PC-3 (cell line): ENCODE data around the gene TNFSF15. TPM values are rescaled to one million over a fixed set of nuclear protein-coding genes. Genes with fewer than 3 reads are reported as not detected.

Experiments used
- ATAC-seq: fragments of 200-7000 bp; cut with Tn5 transposase; 2 replicates; pipeline ENCODE4 v1.9.1; 2020; ENCODE audit warnings: mild to moderate bottlenecking, moderate library complexity
- BruUV-seq: library from RNA; stranded (reverse); fragments of 400-500 nt; replicated peaks from 2 replicates; lab custom pipeline; 2021; lab: Mats Ljungman, UMichigan
- CTCF ChIA-PET: fragments of 300-600 bp; sonication (Branson Sonifier 250); formaldehyde crosslinking; loops from one replicate; lab custom pipeline; 2022; ENCODE audit warnings: antibody characterized with exemption; lab: Charles Lee
- POLR2A ChIA-PET: fragments of 300-600 bp; sonication (Branson Sonifier 250); formaldehyde crosslinking; loops from one replicate; lab custom pipeline; 2022; ENCODE audit warnings: antibody characterized with exemption; ENCODE audit not compliant: unreplicated experiment; lab: Charles Lee
- DNase-seq: peaks from one replicate; pipeline ENCODE4 v3.0.0-alpha.2; 2015
- H2AFZ ChIP-seq: fragments of 300-600 bp; sonication (generic); 2 replicates; pipeline ENCODE4 v1.6.0; 2016; ENCODE audit warnings: antibody characterized with exemption, low read length
- H3F3A ChIP-seq: fragments of 300-600 bp; sonication (generic); one replicate; pipeline ENCODE4 v1.6.0; 2017; ENCODE audit warnings: antibody characterized with exemption, low read length, control low read depth, mild to moderate bottlenecking; ENCODE audit not compliant: unreplicated experiment
- H3K27ac ChIP-seq: fragments of 300-600 bp; sonication (generic); 2 replicates; pipeline ENCODE4 v1.5.1; 2016; ENCODE audit warnings: mild to moderate bottlenecking, low read length
- H3K27me3 ChIP-seq: fragments of 300-600 bp; sonication (generic); 2 replicates; pipeline ENCODE4 v1.6.1; 2016; ENCODE audit warnings: low read length, mixed read lengths
- H3K36me3 ChIP-seq: fragments of 300-600 bp; sonication (generic); 2 replicates; pipeline ENCODE4 v1.6.1; 2016; ENCODE audit warnings: low read depth, mixed run types, low read length, mixed read lengths
- H3K4me1 ChIP-seq: fragments of 300-600 bp; sonication (generic); 2 replicates; pipeline ENCODE4 v1.5.1; 2016; ENCODE audit warnings: low read length; ENCODE audit not compliant: insufficient read depth
- H3K4me2 ChIP-seq: fragments of 300-600 bp; sonication (generic); 2 replicates; pipeline ENCODE4 v1.6.0; 2016; ENCODE audit warnings: low read length
- H3K4me3 ChIP-seq: fragments of 300-600 bp; sonication (generic); 2 replicates; pipeline ENCODE4 v1.5.1; 2016; ENCODE audit warnings: mild to moderate bottlenecking, low read length, mixed read lengths
- H3K79me2 ChIP-seq: fragments of 300-600 bp; sonication (generic); 2 replicates; pipeline ENCODE4 v1.6.1; 2017; ENCODE audit warnings: low read length, mixed read lengths
- H3K9ac ChIP-seq: fragments of 300-600 bp; sonication (generic); 2 replicates; pipeline ENCODE4 v1.6.0; 2016; ENCODE audit warnings: mild to moderate bottlenecking, low read length
- H3K9me2 ChIP-seq: fragments of 300-600 bp; sonication (generic); replicated peaks from 2 replicates; pipeline ENCODE4 v1.6.1; 2016; ENCODE audit warnings: mixed run types, low read length, mixed read lengths
- H3K9me3 ChIP-seq: fragments of 300-600 bp; sonication (generic); 2 replicates; pipeline ENCODE4 v1.6.1; 2016; ENCODE audit warnings: low read length, mixed read lengths
- H4K20me1 ChIP-seq: fragments of 300-600 bp; sonication (generic); 2 replicates; pipeline ENCODE4 v1.6.1; 2016; ENCODE audit warnings: low read length, mixed read lengths
- CTCF ChIP-seq: fragments of 300-600 bp; sonication (generic); conservative IDR thresholded peaks from 2 replicates; pipeline ENCODE4 v1.5.1; 2017; ENCODE audit warnings: antibody characterized with exemption, low read depth, mild to moderate bottlenecking, low read length
- EZH2 ChIP-seq: fragments of 300-600 bp; sonication (generic); IDR thresholded peaks from one replicate; pipeline ENCODE4 v1.6.1; 2017; ENCODE audit warnings: antibody characterized with exemption, mild to moderate bottlenecking, low read length; ENCODE audit not compliant: unreplicated experiment
- EZH2phosphoT487 ChIP-seq: fragments of 300-600 bp; sonication (generic); IDR thresholded peaks from 2 replicates; pipeline ENCODE4 v1.6.1; 2018; ENCODE audit warnings: mild to moderate bottlenecking, antibody characterized with exemption, low read length, borderline replicate concordance
- intact Hi-C: fragments of 100-400 bp; cut with micrococcal nuclease; formaldehyde crosslinking; loops from 2 replicates; pipeline ENCODE4 v1.9.0; 2023
- total RNA-seq: library from RNA; depleted of rRNA; stranded (reverse); fragments of >200 nt; gene quantifications from 2 replicates; pipeline ENCODE4 v1.2.3, GENCODE V29; 2014

Gene TNFSF15
- total RNA-seq, 1 experiment from 2014 or later, result 2.2 TPM

DNA sequence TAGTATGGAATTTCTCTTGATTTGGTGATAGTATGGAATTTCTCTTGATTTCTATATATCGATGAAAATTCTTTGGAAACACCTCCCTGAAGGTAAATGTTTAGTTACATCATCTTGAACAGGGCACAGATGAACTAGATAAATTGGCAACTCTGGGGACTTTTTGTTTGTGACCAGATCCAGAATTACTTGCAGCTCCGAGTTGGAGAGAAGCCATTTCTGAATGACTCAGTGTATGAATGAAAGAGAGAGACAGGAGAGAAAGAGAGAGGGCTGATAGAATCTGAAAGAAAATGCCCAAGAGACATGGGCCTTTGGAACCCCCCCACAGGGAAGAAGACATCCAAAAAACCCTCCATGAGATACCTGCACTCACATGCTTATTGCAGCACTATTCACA is 14.1 kb downstream of the TNFSF15 start:
- no peaks in the 10 kb centered on the region for H3K27me3 ChIP-seq
- no peaks in the 10 kb centered on the region for H3K36me3 ChIP-seq
- H3K9me3 ChIP-seq, result no peaks in the 10 kb centered on the region
- POLR2A ChIA-PET, result no interaction called here
- no TSS peak for BruUV-seq
- ATAC-seq, result no peak; the same call in 1 of the 2 replicates
- H3K4me1 ChIP-seq, result peaks cover 6% of the 10 kb centered on the region; the same call in 1 of the 2 replicates
- H3F3A ChIP-seq, result no peaks in the 10 kb centered on the region
- no peak overlapping the region for H3K4me2 ChIP-seq
- peak; percentile 43 for DNase-seq
- no peak overlapping the region for H3K9ac ChIP-seq
- no peak for TF ChIP-seq EZH2phosphoT487
- TF ChIP-seq CTCF, result no peak
- no peak for TF ChIP-seq EZH2
- H4K20me1 ChIP-seq, result no peaks in the 10 kb centered on the region
- no peak overlapping the region for H3K27ac ChIP-seq
- H2AFZ ChIP-seq, result no peak overlapping the region
- H3K79me2 ChIP-seq, result no peaks in the 10 kb centered on the region
- intact Hi-C loops, result no loop called here
- CTCF ChIA-PET, result no interaction called here
- no peaks in the 10 kb centered on the region for H3K9me2 ChIP-seq
- no peak overlapping the region for H3K4me3 ChIP-seq

DNA sequence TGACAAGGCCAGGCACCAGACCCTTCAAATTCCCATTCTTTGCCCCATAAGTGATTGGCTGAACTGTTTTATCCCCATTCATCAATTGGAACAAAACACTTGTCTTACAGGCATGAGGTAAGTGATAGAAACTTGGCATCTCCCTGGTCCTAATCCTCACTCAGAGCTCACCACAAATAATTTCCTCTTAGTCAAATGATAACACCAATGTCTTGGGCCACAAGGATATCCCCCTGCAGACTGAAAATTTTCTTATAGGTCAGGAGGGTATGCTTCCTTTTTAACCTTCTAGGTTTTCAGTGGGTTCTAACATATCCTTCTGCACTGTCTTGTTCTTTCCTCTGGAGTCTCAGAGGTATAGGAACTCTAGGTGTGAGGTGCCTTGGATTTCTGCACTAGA is 14.5 kb downstream of the TNFSF15 start:
- H3K4me1 ChIP-seq, result peaks cover 6% of the 10 kb centered on the region; the same call in 1 of the 2 replicates
- H3K27me3 ChIP-seq, result no peaks in the 10 kb centered on the region
- DNase-seq, result no peak
- ChIA-PET POLR2A (no interaction called here), CTCF (no interaction called here)
- TF ChIP-seq EZH2phosphoT487 (no peak), CTCF (no peak), EZH2 (no peak)
- H3K79me2 ChIP-seq, result no peaks in the 10 kb centered on the region
- H3K9me3 ChIP-seq, result no peaks in the 10 kb centered on the region
- no peak overlapping the region for H3K4me3 ChIP-seq
- no peaks in the 10 kb centered on the region for H4K20me1 ChIP-seq
- H3F3A ChIP-seq, result no peaks in the 10 kb centered on the region
- no peak overlapping the region for H3K27ac ChIP-seq
- BruUV-seq, result no TSS peak
- H3K9ac ChIP-seq, result no peak overlapping the region
- no peak for ATAC-seq
- H3K4me2 ChIP-seq, result no peak overlapping the region
- H3K9me2 ChIP-seq, result no peaks in the 10 kb centered on the region
- intact Hi-C loops, result no loop called here
- no peaks in the 10 kb centered on the region for H3K36me3 ChIP-seq
- no peak overlapping the region for H2AFZ ChIP-seq

DNA sequence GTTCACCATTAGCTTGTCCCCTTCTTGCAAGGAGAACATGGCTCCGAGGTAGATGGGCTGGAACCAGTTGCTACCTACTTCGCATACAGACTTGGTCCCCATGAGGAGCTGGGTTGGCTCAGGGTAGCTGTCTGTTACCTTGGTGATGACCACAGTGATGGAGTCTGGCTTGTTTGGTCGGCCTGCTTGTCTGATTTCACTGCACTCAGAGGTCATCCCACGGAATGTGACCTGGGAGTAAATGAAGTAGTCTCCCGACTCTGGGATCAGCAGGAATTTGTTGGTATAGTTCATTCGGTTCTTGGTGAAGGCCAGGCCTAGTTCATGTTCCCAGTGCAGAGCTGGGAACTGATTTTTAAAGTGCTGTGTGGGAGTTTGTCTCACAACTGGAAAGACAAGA is 15.3 kb downstream of the TNFSF15 start:
- H3K4me1 ChIP-seq, result peaks cover 6% of the 10 kb centered on the region; the same call in 1 of the 2 replicates
- POLR2A ChIA-PET, result no interaction called here
- H3K9me3 ChIP-seq, result no peaks in the 10 kb centered on the region
- no peaks in the 10 kb centered on the region for H3K9me2 ChIP-seq
- DNase-seq (no peak), ATAC-seq (no peak)
- no peak overlapping the region for H3K4me3 ChIP-seq
- no peak overlapping the region for H3K4me2 ChIP-seq
- no peaks in the 10 kb centered on the region for H3F3A ChIP-seq
- H3K27me3 ChIP-seq, result no peaks in the 10 kb centered on the region
- no peaks in the 10 kb centered on the region for H3K79me2 ChIP-seq
- H3K27ac ChIP-seq, result no peak overlapping the region
- H3K9ac ChIP-seq, result no peak overlapping the region
- CTCF ChIA-PET, result interaction anchor here (0.5 kb wide), 1 partner anchor 398 kb away, joined by 3 read pairs; no protein-coding TSS in a partner anchor
- BruUV-seq, result no TSS peak
- H4K20me1 ChIP-seq, result no peaks in the 10 kb centered on the region
- H2AFZ ChIP-seq, result no peak overlapping the region
- TF ChIP-seq EZH2, result no peak
- TF ChIP-seq CTCF, result no peak
- no peak for TF ChIP-seq EZH2phosphoT487
- intact Hi-C loops, result no loop called here
- no peaks in the 10 kb centered on the region for H3K36me3 ChIP-seq
